ENCODE results near the gene BMPR2.

DNA sequence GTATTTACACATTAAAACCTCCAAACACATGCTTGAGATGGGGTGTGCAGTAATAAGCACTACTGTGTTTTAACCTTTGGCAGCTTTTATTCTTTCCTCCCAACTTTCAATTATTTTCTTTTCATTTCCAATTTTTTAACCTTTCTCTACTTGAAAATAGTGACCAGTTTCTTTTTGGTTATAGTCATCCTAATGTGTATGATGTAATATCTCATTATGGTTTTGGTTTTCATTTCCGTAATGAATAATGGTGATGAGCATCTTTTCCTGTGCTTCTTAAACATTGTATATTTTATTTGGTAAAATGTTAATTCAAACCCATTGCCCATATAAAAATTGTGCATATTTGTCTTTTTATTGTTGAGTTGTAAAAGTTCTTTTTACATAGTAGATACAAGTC lies 103.5 kb downstream of the BMPR2 start:
- TF ChIP-seq TAF1 (IDR thresholded peaks at IDR 0.05; ENCODE audit: low read depth) (no peak), CEBPB (IDR thresholded peaks at IDR 0.05) (no peak), FOXM1 (IDR thresholded peaks at IDR 0.05; ENCODE audit: borderline replicate concordance, low read depth) (no peak), EGR1 (IDR thresholded peaks at IDR 0.05) (no peak), RAD21 (IDR thresholded peaks at IDR 0.05; ENCODE audit: low read depth) (no peak)
- TF ChIP-seq, protein P1, sequence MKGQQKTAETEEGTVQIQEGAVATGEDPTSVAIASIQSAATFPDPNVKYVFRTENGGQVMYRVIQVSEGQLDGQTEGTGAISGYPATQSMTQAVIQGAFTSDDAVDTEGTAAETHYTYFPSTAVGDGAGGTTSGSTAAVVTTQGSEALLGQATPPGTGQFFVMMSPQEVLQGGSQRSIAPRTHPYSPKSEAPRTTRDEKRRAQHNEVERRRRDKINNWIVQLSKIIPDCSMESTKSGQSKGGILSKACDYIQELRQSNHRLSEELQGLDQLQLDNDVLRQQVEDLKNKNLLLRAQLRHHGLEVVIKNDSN (IDR thresholded peaks at IDR 0.05): no peak
- TF ChIP-seq, protein P2, sequence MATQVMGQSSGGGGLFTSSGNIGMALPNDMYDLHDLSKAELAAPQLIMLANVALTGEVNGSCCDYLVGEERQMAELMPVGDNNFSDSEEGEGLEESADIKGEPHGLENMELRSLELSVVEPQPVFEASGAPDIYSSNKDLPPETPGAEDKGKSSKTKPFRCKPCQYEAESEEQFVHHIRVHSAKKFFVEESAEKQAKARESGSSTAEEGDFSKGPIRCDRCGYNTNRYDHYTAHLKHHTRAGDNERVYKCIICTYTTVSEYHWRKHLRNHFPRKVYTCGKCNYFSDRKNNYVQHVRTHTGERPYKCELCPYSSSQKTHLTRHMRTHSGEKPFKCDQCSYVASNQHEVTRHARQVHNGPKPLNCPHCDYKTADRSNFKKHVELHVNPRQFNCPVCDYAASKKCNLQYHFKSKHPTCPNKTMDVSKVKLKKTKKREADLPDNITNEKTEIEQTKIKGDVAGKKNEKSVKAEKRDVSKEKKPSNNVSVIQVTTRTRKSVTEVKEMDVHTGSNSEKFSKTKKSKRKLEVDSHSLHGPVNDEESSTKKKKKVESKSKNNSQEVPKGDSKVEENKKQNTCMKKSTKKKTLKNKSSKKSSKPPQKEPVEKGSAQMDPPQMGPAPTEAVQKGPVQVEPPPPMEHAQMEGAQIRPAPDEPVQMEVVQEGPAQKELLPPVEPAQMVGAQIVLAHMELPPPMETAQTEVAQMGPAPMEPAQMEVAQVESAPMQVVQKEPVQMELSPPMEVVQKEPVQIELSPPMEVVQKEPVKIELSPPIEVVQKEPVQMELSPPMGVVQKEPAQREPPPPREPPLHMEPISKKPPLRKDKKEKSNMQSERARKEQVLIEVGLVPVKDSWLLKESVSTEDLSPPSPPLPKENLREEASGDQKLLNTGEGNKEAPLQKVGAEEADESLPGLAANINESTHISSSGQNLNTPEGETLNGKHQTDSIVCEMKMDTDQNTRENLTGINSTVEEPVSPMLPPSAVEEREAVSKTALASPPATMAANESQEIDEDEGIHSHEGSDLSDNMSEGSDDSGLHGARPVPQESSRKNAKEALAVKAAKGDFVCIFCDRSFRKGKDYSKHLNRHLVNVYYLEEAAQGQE (IDR thresholded peaks at IDR 0.05; ENCODE audit: low read depth): no peak
- TF ChIP-seq, protein P3, sequence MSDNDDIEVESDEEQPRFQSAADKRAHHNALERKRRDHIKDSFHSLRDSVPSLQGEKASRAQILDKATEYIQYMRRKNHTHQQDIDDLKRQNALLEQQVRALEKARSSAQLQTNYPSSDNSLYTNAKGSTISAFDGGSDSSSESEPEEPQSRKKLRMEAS (IDR thresholded peaks at IDR 0.05): no peak

Data from Ishikawa (cell line).